ENCODE data around the gene PPM1J.
"Not testable (repeated sequence)": the region's sequence is repeated elsewhere in the genome, so short reads cannot be mapped to it uniquely, and the experiment has no call there.

PPM1J gene

GRCh38 chr1:112715264-112716053 is at the start of gene PPM1J:
PPM1J (minus strand) TSS chr1:112715332; CDS start chr1:112715301, 31 bp downstream.
- peak in 54 of 56 donors; percentile 30 to 93 (median 72) for DNase-seq

GRCh38 chr1:112762541-112763500 is 47.7 kb upstream of the PPM1J start:
- DNase-seq, result no peak

- DNase-seq, result no peak
Observed at GRCh38 chr1:112761714-112762480, 46.8 kb upstream of the PPM1J start.

GRCh38 chr1:112759228-112759627 is 44.1 kb upstream of the PPM1J start:
- no peak for DNase-seq

GRCh38 chr1:112754116-112754628 is 39.0 kb upstream of the PPM1J start:
- DNase-seq, result no peak

GRCh38 chr1:112748396-112748795 is 33.3 kb upstream of the PPM1J start:
- DNase-seq, result no peak

GRCh38 chr1:112744009-112744578 is 29.0 kb upstream of the PPM1J start:
- peak in 2 of 56 donors; percentile 7 to 14 for DNase-seq

- DNase-seq, result no peak
Observed at GRCh38 chr1:112743174-112744008, 28.3 kb upstream of the PPM1J start.

GRCh38 chr1:112737573-112737972 is 22.4 kb upstream of the PPM1J start:
- no peak for DNase-seq

GRCh38 chr1:112735752-112736151 is 20.6 kb upstream of the PPM1J start:
- DNase-seq, result no peak

GRCh38 chr1:112731451-112731850 is 16.3 kb upstream of the PPM1J start:
- DNase-seq, result no peak

- DNase-seq, result no peak
Observed at GRCh38 chr1:112729909-112730308, 14.8 kb upstream of the PPM1J start.

- DNase-seq, result not testable (repeated sequence)
Observed at GRCh38 chr1:112729011-112729410, 13.9 kb upstream of the PPM1J start.

- not testable (repeated sequence) for DNase-seq
Observed at GRCh38 chr1:112728306-112728971, 13.3 kb upstream of the PPM1J start.

- no peak for DNase-seq
Observed at GRCh38 chr1:112727716-112728115, 12.6 kb upstream of the PPM1J start.

GRCh38 chr1:112724240-112724639 is 9.1 kb upstream of the PPM1J start:
- not testable (repeated sequence) for DNase-seq

GRCh38 chr1:112723511-112723839 is 8.3 kb upstream of the PPM1J start:
- no peak for DNase-seq

GRCh38 chr1:112722601-112723510 is 7.7 kb upstream of the PPM1J start:
- DNase-seq, result peak in 1 of 56 donors; percentile 24

Measured in amygdala (tissue), 56 donors.